Hematopoietic multipotent progenitor cell treated with erythropoietin and hydrocortisone succinate and interleukin-3 and kit ligand, for 4 days (in vitro differentiated cells): ENCODE results near the gene OR7G3.

ENCODE experiments used
- DNase-seq: peaks from one replicate; pipeline ENCODE4 v3.0.0-alpha.2; 2015

Gene OR7G3

DNA sequence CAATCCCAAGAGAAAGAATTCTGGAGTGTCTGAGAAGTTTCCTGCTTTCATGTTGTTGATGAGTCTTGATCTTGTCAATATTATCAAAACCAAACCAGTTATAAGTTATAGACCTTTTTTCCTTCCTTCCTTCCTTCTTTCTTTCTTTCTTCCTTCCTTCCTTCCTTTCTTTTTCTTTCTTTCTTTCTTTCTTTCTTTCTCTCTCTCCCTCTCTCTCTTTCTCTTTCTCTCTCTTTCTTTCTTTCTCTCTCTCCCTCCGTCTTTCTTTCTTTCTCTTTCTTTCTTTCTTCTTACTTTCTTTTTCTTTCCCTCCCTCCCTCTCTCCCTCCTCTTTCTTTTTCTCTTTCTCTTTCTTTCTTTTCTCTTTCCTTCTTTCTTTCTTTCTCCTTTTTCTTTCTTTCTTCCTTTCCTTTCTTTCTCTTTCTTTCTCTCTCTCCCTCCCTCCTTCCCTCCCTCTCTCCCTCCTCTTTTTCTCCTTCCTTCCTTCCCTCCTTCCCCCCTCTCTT, at the start of gene OR7G3:
Gene OR7G3 (minus strand): TSS at position 51 of the 506 bp plus-strand sequence. CDS start 0 bp downstream, at position 51.
- DNase-seq, result no peak

DNA sequence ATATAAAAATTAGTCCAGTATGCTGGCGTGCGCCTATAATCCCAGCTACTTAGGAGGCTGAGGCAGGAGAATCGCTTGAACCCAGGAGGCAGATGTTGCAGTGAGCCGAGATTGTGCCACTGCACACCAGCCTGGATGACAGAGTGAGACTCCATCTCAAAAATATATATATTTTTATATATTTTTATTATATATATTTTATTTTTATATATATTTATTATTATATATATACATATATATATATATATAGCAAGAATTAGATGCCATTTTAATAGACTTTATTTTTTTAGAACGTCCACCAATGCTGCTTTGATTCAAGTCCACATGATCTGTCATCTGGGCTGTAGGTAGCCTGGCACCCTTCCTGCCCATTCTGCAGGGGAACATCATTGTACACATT, 48.6 kb upstream of the OR7G3 start:
- no peak for DNase-seq

DNA sequence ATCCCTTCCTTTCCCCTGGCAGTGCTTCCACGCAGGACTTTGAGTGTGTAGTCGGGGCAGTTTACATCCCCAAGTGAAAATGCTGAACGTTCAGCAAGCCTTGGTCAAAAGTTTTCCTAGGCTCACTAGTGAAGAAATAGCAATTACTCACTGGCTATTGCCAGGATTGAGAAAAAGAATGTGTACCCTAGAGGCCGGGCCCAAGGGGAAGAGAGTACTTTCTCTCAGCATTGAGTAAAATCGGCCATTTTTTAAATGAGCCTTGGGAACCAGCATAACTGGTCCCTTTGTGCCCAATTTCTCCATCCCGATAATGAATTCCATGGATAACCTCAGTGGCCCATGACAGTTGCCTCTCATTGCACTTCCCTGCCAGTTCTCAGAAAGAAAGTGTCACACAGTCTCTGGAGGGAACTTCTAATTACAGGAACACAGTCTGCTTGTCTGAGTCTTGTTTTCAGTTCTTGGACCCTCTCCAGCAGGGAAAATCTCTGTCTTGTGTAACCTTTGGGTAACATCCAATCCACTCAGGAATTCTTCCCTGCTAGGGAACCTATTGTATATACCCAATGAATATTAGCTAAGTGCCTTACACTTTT, 44.7 kb upstream of the OR7G3 start:
- DNase-seq, result no peak

- no peak for DNase-seq
Observed at GRCh38 chr19:9166846-9167245, 40.1 kb upstream of the OR7G3 start.

DNA sequence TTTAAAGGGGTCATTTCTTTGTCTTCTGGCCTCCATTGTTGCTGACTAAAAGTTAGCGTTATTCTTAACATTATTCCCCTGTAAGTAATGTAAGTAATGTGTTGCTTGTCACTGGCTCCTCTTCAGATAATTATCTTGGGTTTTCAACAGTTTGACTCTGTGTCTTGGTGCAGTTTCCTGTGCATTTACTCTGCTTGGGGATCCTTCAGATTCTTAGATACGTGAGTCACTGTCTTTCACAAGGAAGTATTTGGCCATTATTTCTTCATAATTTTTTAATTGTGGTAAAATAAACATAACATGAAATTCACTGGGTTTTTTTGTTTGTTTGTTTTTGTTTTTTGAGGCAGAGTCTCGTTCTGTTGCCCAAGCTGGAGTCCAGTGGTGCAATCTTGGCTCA, 38.5 kb upstream of the OR7G3 start:
- DNase-seq, result no peak

DNA sequence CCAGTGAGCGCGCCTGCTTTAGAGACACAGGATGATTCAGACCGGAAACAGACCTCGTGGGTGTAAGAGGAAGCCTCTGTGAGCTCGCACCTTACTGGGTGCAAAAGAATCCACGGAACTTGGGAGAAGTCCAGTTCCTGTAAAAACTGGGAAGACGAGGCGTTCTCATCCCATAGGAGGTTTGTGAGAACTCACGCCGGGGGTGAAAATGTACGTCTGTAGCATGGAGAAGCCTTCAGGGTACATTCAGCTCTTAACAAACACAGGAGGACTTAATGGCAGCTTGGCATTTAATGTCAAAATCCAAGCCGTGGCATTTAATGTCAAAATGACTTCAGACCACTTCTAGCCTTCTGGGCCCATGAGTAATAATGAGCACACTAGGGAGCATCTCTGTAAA, 34.7 kb upstream of the OR7G3 start:
- DNase-seq, result no peak

- no peak for DNase-seq
Observed at GRCh38 chr19:9159891-9160290, 33.1 kb upstream of the OR7G3 start.

DNA sequence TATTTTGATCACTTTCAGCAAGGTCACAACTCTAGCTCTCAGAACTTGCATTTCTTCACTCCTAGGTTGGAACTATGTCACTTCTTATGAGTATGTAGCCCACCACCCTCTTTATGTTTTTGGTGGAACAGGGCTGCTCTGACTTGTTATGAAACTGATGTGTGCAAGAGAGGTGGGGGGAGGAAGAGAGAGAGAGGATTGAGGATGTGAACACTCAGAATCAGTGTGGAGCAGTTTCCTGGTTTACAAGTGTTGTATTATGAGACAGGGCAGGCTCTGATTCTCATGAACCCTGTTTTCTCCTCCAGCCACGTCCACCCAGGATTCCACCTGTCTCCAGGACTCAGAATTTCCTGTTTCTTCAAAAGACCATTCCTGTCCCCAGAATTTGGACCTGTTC, 29.6 kb upstream of the OR7G3 start:
- no peak for DNase-seq

- no peak for DNase-seq
Observed at GRCh38 chr19:9155591-9155990, 28.8 kb upstream of the OR7G3 start.

DNA sequence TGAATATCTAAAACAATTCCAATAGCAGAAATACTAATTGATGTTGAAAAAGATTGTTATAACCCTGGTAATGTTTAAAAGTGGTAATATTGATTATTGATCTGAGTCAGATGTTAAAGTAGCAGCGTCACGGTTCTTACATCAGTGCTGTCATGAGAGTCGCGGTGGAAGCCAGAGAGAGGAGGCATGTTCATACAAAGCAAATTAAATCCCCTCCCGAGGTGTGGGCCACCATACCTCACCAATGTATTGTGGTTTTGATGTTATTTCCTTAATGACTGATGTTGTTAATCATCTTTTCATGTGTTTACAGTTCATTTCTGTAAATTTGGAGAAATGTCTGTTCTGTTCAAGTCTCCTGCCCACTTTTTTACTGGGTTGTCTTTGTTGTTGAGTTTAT, 24.6 kb upstream of the OR7G3 start:
- no peak for DNase-seq

GRCh38 chr19:9150650-9151049, 23.9 kb upstream of the OR7G3 start:
- no peak for DNase-seq

DNA sequence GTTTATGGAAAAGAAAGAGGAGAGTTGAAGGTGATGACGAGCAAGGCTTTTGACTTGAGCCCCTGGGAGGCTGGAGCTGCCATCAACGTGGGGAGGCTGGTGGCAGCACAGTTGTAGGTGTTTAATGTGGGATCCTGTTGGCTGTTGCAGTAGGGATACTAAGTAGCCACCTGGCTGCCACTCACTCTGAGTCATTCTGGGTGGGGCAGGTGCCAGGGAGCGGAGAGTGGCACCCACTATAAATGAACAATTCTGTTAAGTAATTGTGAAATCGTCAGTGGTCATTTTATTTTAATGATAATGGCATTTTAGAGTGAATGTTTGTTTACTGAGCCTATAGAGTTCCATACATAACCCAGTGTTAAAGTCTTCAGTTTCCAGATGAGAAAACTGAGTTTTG, 23.2 kb upstream of the OR7G3 start:
- DNase-seq, result no peak

DNA sequence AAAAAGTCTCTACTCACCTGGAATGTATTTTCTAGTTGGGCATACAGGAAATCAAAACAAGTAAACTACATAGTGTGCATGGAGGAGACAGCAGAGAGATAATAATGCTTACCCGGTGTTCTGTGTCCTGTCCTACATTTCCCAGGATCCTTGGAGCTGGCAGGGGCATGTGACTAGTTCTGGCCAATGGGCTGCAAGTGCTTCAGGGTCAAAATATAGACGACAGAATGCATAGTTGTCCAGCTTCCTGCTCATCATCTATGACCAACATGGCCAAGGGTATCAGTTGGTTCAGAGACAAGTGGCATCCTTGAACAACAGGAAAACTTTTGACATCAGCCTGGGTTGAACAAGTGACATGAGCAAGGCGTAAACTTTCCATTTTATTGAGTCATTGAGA, 21.9 kb upstream of the OR7G3 start:
- no peak for DNase-seq

DNA sequence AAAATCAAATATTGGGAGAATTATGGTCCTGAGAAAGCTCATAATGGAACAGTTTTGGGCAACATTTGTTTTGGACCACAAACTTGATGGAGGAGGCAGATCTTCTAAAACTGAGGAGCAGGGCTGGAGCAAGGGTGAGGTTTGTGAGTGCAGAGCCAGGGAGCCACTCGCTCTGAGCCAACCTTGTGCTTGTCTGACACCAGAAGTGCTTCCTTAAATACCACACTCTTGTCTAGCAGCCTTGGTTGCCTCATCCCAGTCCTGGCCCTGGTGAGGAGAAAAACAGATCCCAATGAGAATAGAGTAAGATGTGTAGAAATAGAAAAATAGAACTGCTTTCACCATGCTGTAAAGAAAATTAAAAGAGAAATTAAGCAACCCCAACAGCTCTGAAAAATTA, 20.1 kb upstream of the OR7G3 start:
- no peak for DNase-seq

- peak; percentile 43 for DNase-seq
Observed at GRCh38 chr19:9144920-9145319, 18.2 kb upstream of the OR7G3 start.

DNA sequence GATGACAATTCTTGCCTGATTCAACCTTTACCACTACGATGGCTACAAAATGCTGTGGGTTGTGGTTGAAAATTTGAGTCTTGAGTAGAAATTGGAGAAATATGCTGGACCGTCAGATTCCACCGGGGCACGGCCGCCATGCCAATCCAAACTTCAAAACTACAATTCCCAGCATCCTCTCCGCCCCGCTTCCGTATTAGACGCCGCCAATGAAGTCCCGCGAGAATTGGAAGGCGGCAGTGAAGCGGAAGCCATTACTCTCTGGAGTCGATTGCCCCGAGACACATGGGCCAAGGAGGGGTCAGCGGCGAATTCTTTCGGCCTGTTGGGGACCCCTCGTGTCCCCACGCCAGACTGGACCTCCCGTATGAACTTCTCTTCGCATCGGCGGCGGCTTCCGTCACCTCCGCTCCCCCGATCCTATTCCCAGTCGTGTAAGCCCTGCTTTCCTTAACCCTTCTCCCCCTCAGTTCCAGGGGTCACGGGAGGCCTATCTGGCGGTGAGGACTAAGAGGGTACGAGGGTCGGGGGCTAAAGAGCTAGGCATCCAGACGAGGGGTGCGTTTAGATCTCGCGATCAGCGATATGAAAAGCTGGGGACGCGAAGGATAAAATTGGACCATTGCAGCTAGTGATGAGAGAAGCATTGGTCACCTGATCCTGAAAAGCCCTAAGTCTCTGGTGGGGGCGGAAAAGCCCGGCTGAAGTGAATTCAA, 13.6 kb upstream of the OR7G3 start, which contains the start of gene ZNF317:
Gene ZNF317 (plus strand): TSS at position 239 of the 716 bp plus-strand sequence. CDS start 15,620 bp downstream, outside the sequence.
- peak; percentile 98 for DNase-seq

GRCh38 chr19:9139609-9140158, 12.9 kb upstream of the OR7G3 start:
- no peak for DNase-seq

- DNase-seq, result no peak
Observed at GRCh38 chr19:9132422-9132821, 5.7 kb upstream of the OR7G3 start.

GRCh38 chr19:9130965-9131364, 4.2 kb upstream of the OR7G3 start:
- DNase-seq, result peak; percentile 49

- DNase-seq, result no peak
Observed at GRCh38 chr19:9128171-9128570, 1.4 kb upstream of the OR7G3 start.

- no peak for DNase-seq
Observed at GRCh38 chr19:9116547-9116946, 10.2 kb downstream of the OR7G3 start.

- no peak for DNase-seq
Observed at GRCh38 chr19:9115307-9115813, 11.4 kb downstream of the OR7G3 start, which contains the start of gene OR7G1. Gene OR7G1, minus strand, starts transcription at chr19:9115763. Its CDS starts 0 bp downstream, at chr19:9115763.

- DNase-seq, result no peak
Observed at GRCh38 chr19:9109959-9110358, 16.8 kb downstream of the OR7G3 start.

DNA sequence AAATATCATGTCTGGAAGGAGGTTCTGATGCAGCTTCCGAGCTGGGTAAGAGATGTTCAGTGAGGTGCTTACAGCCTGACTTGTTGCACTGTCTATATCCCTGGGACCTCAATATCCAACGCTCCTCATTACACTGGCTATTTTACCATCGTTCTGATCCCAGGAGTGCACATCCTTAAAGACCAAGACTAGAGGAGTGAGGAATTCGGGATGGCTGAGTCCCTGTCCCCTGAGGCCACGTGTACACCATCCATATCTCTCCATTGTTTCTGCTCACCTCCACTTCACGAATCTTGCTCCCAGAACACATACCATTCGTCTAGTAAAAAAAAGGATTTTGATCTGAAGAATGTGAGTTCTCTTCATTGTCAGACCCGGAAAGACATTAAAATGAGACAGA, 19.4 kb downstream of the OR7G3 start, which contains the start of gene OR7G2:
Gene OR7G2 (minus strand): TSS at position 101 of the 400 bp plus-strand sequence. CDS start 4,232 bp downstream, outside the sequence.
- no peak for DNase-seq
